GM10847 (cell line): ENCODE results near the gene MAGEB17.

Source experiments
- POLR2A ChIP-seq: IDR thresholded peaks from 2 replicates; pipeline ENCODE4 v1.6.1; 2011; ENCODE audit not compliant: insufficient read length; ENCODE audit errors: extremely low read depth

MAGEB17 gene, protein sequence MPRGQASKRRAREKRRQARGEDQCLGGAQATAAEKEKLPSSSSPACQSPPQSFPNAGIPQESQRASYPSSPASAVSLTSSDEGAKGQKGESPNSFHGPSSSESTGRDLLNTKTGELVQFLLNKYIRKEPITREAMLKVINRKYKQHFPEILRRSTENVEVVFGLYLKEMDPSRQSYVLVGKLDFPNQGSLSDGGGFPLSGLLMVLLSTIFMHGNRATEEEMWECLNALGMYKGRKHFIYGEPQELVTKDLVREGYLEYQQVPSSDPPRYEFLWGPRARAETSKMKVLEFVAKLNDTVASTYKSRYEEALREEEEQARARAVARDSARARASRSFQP

GRCh38 chrX:16167181-16167580, at the start of gene MAGEB17:
TSS of gene MAGEB17 (plus strand) at chrX:16167481. CDS start at chrX:16170383, 2,902 bp downstream.
- TF ChIP-seq POLR2A: no peak

- no peak for TF ChIP-seq POLR2A
Measured at GRCh38 chrX:16119353-16120220, 47.7 kb upstream of the MAGEB17 start.

DNA sequence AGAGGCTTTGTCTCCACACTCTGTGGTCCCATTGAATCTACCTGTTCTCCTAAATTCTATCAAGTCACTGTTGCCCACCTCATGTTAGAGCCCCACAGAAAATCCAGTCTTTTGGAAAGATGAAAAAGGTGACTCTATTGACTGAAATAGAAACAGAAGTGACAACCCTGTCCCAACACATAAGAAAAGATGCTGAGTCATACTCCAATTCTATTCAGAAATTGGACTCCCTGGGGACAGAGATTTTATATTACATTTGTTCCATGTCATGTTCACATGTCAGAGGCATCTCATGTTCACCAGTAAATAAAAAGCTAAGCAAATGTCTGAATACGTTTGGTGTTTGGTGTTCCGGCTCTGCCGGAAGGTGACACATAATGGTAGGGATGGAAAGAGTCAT, 46.9 kb upstream of the MAGEB17 start:
- TF ChIP-seq POLR2A: no peak

- no peak for TF ChIP-seq POLR2A
Measured at GRCh38 chrX:16123222-16123786, 44.0 kb upstream of the MAGEB17 start, which contains the start of gene GRPR. TSS of gene GRPR (plus strand) at chrX:16123565. CDS start at chrX:16123954, 389 bp downstream.

DNA sequence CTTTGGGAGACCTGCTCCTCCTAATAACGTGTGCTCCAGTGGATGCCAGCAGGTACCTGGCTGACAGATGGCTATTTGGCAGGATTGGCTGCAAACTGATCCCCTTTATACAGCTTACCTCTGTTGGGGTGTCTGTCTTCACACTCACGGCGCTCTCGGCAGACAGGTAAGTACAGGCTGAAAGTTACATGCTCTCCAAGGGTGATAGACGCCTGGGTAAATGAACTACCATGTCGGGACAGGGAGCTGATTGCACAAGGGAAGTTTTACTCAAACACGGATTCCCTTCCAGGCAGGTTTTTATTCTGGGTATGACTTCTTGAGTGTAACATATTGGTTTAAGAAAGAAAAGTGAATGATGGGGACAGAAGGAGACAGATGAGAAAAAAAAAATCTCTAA, 43.1 kb upstream of the MAGEB17 start:
- no peak for TF ChIP-seq POLR2A

DNA sequence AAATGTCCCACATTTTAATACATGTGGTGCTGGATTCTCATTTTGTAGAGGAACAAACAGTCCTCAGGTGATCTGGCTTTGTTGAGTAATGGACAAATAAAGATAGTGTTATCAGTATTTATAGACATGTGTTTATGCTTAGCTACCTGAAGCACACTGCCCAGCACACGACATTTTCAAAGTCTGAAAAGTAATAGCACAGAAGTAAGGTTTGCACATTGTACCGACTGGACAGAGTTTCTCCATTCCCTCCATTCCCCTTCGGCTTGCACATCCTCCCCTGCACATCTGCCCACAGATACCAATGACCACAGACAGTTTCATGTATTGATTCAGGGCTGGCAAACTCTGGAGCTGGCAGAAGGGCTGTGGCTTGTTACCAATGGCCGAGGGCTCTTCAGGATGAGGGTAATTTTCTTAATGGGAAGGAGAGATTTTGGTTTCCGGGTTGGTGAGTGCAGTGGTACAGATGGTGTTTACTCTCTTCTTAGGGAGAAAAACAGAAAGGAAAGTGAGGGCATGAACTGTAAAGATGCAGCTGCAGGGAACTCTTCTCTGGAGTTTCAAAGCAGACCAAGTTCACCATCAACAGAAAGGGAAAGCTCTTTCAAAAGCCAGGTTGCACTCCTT, 41.6 kb upstream of the MAGEB17 start:
- TF ChIP-seq POLR2A: no peak

- no peak for TF ChIP-seq POLR2A
Measured at GRCh38 chrX:16130707-16131106, 36.6 kb upstream of the MAGEB17 start.

DNA sequence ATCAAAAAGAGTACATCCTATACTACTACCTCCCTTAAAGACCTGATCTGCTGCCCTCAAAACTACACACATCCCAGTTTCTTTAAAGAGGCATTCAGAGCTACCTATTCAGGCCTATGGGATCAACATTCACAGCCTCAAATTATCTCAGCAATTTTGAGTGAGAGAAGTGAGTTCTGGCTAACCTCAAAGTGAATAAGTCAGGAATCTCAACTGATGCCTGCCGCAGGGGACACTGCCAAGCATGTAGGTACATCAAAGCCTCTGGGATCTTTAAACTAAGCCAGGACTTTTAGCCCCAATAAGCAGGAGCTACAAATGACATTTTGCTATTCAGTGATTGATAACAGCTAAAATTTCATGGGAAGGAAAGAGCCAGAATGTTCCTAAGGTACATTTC, 32.3 kb upstream of the MAGEB17 start:
- TF ChIP-seq POLR2A: no peak

GRCh38 chrX:16136080-16136479, 31.2 kb upstream of the MAGEB17 start:
- TF ChIP-seq POLR2A: no peak

DNA sequence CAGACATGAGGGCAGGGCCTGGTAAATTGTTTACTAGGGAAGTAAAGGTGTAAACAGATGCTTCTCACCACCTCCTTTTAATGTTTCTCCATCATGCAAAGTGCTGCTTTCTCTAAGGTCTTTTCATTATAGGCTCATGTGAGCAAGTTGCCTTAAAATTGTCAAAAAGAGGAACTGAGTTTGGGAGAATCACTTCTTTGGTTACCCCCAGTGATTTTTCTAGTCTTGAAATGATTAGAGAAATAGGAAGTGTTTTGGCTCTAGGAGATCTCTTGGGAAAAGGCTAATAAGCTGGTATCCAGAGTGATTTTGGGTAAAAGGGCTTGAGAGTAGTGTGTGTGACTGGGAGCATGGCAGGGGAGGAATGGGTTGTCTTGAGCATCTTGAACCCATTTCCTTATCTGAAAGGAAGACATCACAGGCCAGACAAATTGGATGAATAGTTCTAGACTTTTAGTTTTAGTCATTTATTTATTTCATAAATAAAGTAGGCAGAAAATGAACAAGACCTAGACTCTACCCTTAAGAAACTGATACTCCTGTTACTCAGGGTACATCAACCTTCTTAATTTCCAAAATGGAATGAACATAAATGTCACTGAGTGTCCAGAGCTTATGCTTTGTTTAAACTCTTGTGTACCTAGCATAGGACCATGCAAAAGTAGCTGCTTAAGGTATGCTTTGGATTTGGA, 29.7 kb upstream of the MAGEB17 start:
- no peak for TF ChIP-seq POLR2A

DNA sequence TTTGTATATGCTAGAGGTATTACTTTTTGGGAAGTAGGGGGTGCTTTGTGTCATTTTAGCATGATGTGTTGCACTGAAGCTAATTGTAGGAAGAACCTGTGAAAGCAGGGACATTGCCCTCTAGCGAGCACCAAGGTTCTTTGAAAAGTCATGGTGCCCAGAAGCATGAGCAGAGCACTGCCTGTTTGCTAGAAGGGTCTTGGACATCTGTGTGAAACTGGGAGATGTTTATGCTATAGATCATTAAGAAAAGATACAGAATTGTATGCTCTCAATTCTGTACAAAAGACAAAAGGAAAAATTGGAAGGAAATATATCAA, 29.2 kb upstream of the MAGEB17 start:
- no peak for TF ChIP-seq POLR2A

GRCh38 chrX:16140448-16140847, 26.8 kb upstream of the MAGEB17 start:
- no peak for TF ChIP-seq POLR2A

DNA sequence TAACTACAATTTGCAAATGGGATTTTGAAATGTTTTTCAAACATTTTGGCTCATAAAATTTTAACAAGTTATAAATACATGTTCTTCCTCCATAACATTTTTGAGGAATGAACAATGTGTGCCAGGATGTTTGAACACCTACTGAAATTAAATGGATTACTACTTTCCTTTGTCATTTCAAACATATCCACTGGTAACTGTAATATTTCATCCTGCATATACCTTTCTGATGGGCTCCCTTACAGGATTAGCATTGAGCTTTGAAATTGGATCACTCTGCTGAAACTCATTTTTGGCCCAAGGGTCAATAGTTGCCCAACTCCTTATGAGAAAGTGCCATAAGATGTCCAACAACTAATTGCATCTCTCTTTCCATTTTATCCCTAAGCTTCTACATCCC, 26.3 kb upstream of the MAGEB17 start:
- no peak for TF ChIP-seq POLR2A

GRCh38 chrX:16141422-16142245, 25.6 kb upstream of the MAGEB17 start:
- no peak for TF ChIP-seq POLR2A
